HG03571 (cell line): Measurements from ENCODE around the gene SLC30A2.

Source experiments
- ATAC-seq: cut with Tn5 transposase; IDR thresholded peaks from one replicate; pipeline ENCODE4 v1.9.1; 2021; ENCODE audit not compliant: unreplicated experiment

Gene SLC30A2

GRCh38 chr1:25999041-25999800, 46.7 kb downstream of the SLC30A2 start:
- ATAC-seq = no peak

DNA sequence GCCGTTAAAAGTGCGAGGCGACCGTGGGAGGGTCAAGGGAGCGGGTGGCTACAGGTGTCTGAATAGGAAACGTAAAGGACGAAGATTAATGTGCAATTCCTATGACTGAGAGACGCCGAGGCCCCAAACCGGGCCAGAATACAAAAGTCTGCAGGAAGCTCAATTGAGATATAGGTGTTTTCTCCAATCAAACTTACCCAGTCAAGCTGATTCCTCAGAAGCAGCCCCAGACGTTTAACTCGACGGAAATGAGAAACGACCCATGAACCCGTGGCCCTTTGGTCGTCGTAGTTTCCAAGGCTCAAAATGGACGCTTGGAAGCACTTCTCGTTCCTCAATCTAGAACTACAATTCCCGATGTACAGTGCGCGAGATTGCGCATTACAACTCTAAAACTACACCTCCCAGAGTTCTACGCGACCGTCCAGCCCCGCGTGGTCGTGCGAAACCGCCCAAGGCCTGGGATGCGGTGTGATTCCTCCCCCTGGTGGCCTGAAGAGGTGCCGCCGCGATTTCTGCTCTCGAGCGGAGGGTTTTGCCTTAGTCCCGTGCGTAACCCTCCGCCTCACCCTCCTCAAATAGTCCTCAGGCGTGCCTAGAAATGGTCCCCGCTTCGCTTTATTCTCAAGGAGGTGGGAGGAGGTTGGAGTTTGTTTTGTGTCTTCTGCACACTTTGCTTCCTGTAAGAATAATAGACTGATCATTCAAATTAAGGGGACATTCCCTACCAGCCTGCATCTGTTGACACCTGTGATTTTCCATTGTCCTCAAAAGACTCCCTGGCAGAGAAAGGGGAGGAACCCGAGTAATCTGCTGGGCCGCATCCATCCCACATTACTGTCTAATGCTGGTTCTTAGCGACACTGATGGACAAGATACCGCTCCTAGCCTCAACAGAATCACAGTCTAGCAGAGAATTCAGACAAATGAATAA, 47.8 kb downstream of the SLC30A2 start, which contains the start of gene PAFAH2:
TSS of gene PAFAH2 (minus strand) at position 236 of the 934 bp plus-strand sequence. CDS start 7,247 bp downstream, outside the sequence.
- ATAC-seq = peak; percentile 96

- ATAC-seq = peak; percentile 17
These were observed 48.7 kb downstream of the SLC30A2 start for GRCh38 chr1:25996966-25997827.

DNA sequence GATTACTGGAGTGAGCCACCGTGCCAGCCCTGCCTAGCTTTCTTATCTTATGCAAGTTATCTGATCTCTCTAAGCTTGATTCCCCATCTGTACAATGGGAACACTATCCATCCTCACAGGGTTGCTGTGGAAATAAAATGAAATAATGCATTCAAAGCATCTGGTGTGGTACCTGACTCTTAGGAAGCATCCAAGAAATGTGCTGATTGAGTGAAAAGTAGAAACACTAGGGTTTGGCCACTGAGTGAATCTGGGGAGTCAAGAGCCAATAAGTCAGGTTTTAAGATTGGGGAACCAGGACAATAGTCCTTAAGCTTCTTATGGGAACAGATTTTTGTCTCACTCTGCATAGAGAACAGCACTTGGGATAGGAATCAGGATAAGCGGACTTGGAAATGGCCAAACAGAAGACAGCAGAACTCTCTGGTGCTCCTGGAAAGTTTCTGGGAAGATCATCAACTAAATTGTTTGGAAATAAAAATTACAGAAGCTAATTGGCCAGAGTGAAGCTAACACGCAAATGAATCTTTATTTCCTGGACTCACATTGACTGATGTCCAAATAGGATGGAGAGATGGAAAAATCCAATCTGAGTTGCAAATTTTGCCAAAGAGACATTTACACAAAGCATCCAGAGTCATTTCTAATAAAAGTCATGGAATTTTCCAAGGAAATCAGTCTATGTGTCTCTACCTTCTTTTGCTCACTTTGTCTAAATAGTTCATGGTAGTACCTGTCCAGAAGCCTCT, 51.3 kb downstream of the SLC30A2 start:
- no peak for ATAC-seq

GRCh38 chr1:25993197-25993951, 52.5 kb downstream of the SLC30A2 start:
- ATAC-seq = no peak

- no peak for ATAC-seq
These were observed 53.2 kb downstream of the SLC30A2 start for GRCh38 chr1:25992689-25993171.

DNA sequence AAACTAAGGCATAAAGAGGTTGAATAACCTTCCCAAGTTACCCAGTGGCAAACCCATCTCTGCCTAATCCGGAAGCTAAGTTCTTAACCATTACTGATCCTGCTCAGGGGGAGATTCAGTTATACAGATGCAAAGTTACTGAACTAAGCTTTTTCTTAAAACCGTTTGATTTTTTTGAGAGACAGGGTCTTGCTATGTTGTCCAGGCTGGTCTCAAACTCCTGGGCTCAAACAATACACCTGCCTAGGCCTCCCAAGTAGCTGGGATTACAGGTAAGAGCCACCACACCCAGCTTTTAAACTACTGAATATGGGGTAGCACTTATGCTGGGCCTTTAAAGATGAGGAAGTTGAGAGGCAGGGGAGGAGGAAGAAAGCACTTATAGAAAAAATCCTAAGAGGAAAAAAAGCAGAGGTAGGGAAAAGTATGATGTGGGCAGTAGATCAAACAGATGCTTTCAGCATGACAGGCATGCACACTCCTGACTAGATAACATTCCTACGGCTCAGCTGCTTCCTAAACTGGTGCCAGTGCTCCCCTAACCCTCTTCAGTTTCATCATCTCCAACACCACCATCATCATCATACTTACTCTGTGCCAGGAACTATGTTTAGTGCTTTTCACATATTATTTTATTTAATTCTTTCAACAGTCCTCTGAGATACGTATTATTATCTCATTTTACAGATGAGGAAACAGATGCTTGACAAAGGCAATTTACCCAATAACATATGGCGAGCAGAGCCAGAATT, 53.8 kb downstream of the SLC30A2 start:
- no peak for ATAC-seq

DNA sequence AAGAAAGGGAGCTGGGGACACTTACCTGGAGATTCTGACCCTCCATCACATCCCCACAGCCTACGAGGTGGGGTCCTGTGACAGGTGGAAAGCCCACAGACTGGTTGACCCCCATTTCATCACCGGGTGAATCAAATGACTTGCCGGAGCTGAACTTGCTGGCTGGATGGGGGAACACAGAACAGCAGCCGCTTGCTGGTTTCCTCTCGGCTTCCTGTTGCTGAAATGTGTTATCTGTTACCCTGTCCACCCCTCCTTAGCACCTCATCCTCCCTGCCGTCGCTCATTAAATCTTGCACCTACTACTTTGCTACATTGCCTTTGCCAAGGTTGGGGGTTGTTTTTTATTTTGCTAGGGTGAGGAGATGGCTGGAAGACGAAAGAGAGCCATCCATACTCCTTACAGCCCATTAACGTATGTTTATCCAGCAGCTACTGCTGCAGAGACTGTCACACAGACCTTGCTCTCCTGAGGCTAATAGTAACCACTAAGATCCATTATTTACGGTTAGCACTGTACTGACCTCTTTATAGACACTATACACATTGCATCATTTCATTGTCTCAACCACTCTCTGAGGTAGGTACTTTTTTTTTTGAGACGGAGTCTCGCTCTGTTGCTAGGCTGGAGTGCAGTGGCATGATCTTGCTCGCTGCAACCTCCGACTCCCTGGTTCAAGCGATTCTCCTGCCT, 55.1 kb downstream of the SLC30A2 start:
- no peak for ATAC-seq

GRCh38 chr1:25990251-25990650, 55.7 kb downstream of the SLC30A2 start:
- no peak for ATAC-seq

DNA sequence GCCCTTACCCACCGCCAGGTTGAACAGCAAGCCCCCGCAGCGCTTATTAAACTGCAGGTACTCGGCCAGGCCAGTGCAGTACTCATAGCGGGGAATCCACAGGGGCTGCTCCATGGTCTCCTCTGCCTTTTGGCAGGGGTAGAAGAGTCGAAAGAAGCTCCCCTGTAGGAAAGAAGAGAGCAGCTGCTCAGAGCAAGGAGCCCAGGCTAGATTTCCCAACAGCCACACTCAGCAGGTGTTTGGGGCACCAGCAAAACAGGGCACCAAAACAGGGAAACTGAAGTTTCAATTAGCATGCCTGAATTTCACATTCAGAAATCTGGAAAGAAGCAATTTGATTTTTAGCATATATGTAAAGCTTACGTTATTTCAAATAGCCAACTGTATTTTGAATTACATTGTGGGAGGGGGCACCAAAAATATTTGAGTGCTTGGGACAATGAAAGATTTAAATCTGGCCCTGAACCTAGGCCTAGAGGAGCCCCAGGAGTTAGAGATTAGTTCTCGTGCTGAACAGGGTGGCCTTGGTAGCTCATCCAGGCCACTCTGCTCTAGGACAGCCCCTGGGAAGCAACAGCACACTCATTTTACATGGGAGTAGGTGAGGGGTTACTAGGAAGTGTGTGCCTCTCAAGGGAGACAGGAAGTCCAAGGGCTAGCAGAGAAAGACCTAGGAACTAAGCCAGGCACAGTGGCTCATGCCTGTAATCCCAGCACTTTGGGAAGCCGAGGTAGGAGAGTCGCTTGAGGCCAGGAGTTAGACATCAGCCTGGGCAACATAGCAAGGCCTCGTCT, 56.3 kb downstream of the SLC30A2 start:
- ATAC-seq = no peak

GRCh38 chr1:25987951-25988350, 58.0 kb downstream of the SLC30A2 start:
- ATAC-seq = no peak
